ENCODE data around the gene AGBL4.
"Not testable (repeated sequence)": the region's sequence is repeated elsewhere in the genome, so short reads cannot be mapped to it uniquely, and the experiment has no call there.

Gene AGBL4

GRCh38 chr1:49906365-49906764 lies 117.4 kb downstream of the AGBL4 start:
- no peaks in the 10 kb centered on the region for H3K36me3 ChIP-seq (ENCODE audit: insufficient read depth, low read length)
- no peak overlapping the region for H3K9ac ChIP-seq (ENCODE audit: low read depth, low read length)
- H3K27ac ChIP-seq (ENCODE audit: low read depth, low read length), result no peak overlapping the region
- no peaks in the 10 kb centered on the region for H3K4me1 ChIP-seq (ENCODE audit: insufficient read depth, low read length)
- peaks cover 95% of the 10 kb centered on the region for H3K9me3 ChIP-seq (ENCODE audit: insufficient read depth, low read depth, low read length)
- WGBS, result 100% methylated on average over 2 of the region's 3 CpGs
- H3K4me3 ChIP-seq (ENCODE audit: low read length), result no peak overlapping the region
- H3K27me3 ChIP-seq (ENCODE audit: insufficient read depth, low read length), result no peaks in the 10 kb centered on the region

- Histone ChIP-seq H3K4me3 (ENCODE audit: low read length) (no peak overlapping the region), H3K4me1 (ENCODE audit: insufficient read depth, low read length) (no peaks in the 10 kb centered on the region), H3K36me3 (ENCODE audit: insufficient read depth, low read length) (no peaks in the 10 kb centered on the region), H3K27ac (ENCODE audit: low read depth, low read length) (no peak overlapping the region), H3K27me3 (ENCODE audit: insufficient read depth, low read length) (no peaks in the 10 kb centered on the region), H3K9me3 (ENCODE audit: insufficient read depth, low read depth, low read length) (peaks cover 87% of the 10 kb centered on the region), H3K9ac (ENCODE audit: low read depth, low read length) (no peak overlapping the region)
- WGBS, result 89% methylated on average over 4 of the region's 4 CpGs
Measured at GRCh38 chr1:49864581-49864980, 159.2 kb downstream of the AGBL4 start.

- Histone ChIP-seq H3K4me1 (ENCODE audit: insufficient read depth, low read length) (no peaks in the 10 kb centered on the region), H3K9ac (ENCODE audit: low read depth, low read length) (no peak overlapping the region), H3K27ac (ENCODE audit: low read depth, low read length) (no peak overlapping the region), H3K36me3 (ENCODE audit: insufficient read depth, low read length) (no peaks in the 10 kb centered on the region), H3K27me3 (ENCODE audit: insufficient read depth, low read length) (no peaks in the 10 kb centered on the region), H3K4me3 (ENCODE audit: low read length) (no peak overlapping the region), H3K9me3 (ENCODE audit: insufficient read depth, low read depth, low read length) (peaks cover 99% of the 10 kb centered on the region)
Measured at GRCh38 chr1:49854741-49855140, 169.0 kb downstream of the AGBL4 start.

- Histone ChIP-seq H3K27ac (ENCODE audit: low read depth, low read length) (no peak overlapping the region), H3K4me1 (ENCODE audit: insufficient read depth, low read length) (no peaks in the 10 kb centered on the region), H3K9ac (ENCODE audit: low read depth, low read length) (no peak overlapping the region), H3K4me3 (ENCODE audit: low read length) (no peak overlapping the region), H3K27me3 (ENCODE audit: insufficient read depth, low read length) (no peaks in the 10 kb centered on the region), H3K9me3 (ENCODE audit: insufficient read depth, low read depth, low read length) (peaks cover 98% of the 10 kb centered on the region), H3K36me3 (ENCODE audit: insufficient read depth, low read length) (no peaks in the 10 kb centered on the region)
- 97% methylated on average over 2 of the region's 2 CpGs for WGBS
Measured at GRCh38 chr1:49842596-49842995, 181.2 kb downstream of the AGBL4 start.

- no peak overlapping the region for H3K9ac ChIP-seq (ENCODE audit: low read depth, low read length)
- peaks cover 99% of the 10 kb centered on the region for H3K9me3 ChIP-seq (ENCODE audit: insufficient read depth, low read depth, low read length)
- no peak overlapping the region for H3K4me3 ChIP-seq (ENCODE audit: low read length)
- WGBS, result 84% methylated on average over 13 of the region's 13 CpGs
- H3K27ac ChIP-seq (ENCODE audit: low read depth, low read length), result no peak overlapping the region
- no peaks in the 10 kb centered on the region for H3K4me1 ChIP-seq (ENCODE audit: insufficient read depth, low read length)
- H3K36me3 ChIP-seq (ENCODE audit: insufficient read depth, low read length), result no peaks in the 10 kb centered on the region
- H3K27me3 ChIP-seq (ENCODE audit: insufficient read depth, low read length), result no peaks in the 10 kb centered on the region
Measured at GRCh38 chr1:49841767-49842166, 182.0 kb downstream of the AGBL4 start.

- Histone ChIP-seq H3K4me3 (ENCODE audit: low read length) (no peak overlapping the region), H3K9me3 (ENCODE audit: insufficient read depth, low read depth, low read length) (peaks cover 96% of the 10 kb centered on the region), H3K36me3 (ENCODE audit: insufficient read depth, low read length) (no peaks in the 10 kb centered on the region), H3K4me1 (ENCODE audit: insufficient read depth, low read length) (no peaks in the 10 kb centered on the region), H3K27ac (ENCODE audit: low read depth, low read length) (no peak overlapping the region), H3K27me3 (ENCODE audit: insufficient read depth, low read length) (no peaks in the 10 kb centered on the region), H3K9ac (ENCODE audit: low read depth, low read length) (no peak overlapping the region)
- 0% methylated on average over 1 of the region's 1 CpG for WGBS
Measured at GRCh38 chr1:49824261-49824660, 199.5 kb downstream of the AGBL4 start.

GRCh38 chr1:49817681-49818080 lies 206.1 kb downstream of the AGBL4 start:
- Histone ChIP-seq H3K36me3 (ENCODE audit: insufficient read depth, low read length) (no peaks in the 10 kb centered on the region), H3K4me3 (ENCODE audit: low read length) (no peak overlapping the region), H3K9me3 (ENCODE audit: insufficient read depth, low read depth, low read length) (peaks cover 99% of the 10 kb centered on the region), H3K27me3 (ENCODE audit: insufficient read depth, low read length) (no peaks in the 10 kb centered on the region), H3K4me1 (ENCODE audit: insufficient read depth, low read length) (no peaks in the 10 kb centered on the region), H3K9ac (ENCODE audit: low read depth, low read length) (no peak overlapping the region), H3K27ac (ENCODE audit: low read depth, low read length) (no peak overlapping the region)
- WGBS, result no CpG with 5 or more reads among the region's 2 CpGs

GRCh38 chr1:49787013-49787412 lies 236.7 kb downstream of the AGBL4 start:
- peaks cover 91% of the 10 kb centered on the region for H3K9me3 ChIP-seq (ENCODE audit: insufficient read depth, low read depth, low read length)
- H3K4me1 ChIP-seq (ENCODE audit: insufficient read depth, low read length); H3K9ac ChIP-seq (ENCODE audit: low read depth, low read length); H3K36me3 ChIP-seq (ENCODE audit: insufficient read depth, low read length); H3K27ac ChIP-seq (ENCODE audit: low read depth, low read length); H3K4me3 ChIP-seq (ENCODE audit: low read length); H3K27me3 ChIP-seq (ENCODE audit: insufficient read depth, low read length): not testable (repeated sequence)
- WGBS, result 87% methylated on average over 17 of the region's 17 CpGs

- WGBS, result 72% methylated on average over 2 of the region's 3 CpGs
- H3K9me3 ChIP-seq (ENCODE audit: insufficient read depth, low read depth, low read length), result peaks cover 92% of the 10 kb centered on the region
Measured at GRCh38 chr1:49765034-49765433, 258.7 kb downstream of the AGBL4 start.

GRCh38 chr1:49738118-49738517 lies 285.6 kb downstream of the AGBL4 start:
- H3K4me1 ChIP-seq (ENCODE audit: insufficient read depth, low read length); H3K4me3 ChIP-seq (ENCODE audit: low read length); H3K27me3 ChIP-seq (ENCODE audit: insufficient read depth, low read length); H3K36me3 ChIP-seq (ENCODE audit: insufficient read depth, low read length); H3K9ac ChIP-seq (ENCODE audit: low read depth, low read length); H3K27ac ChIP-seq (ENCODE audit: low read depth, low read length): not testable (repeated sequence)
- WGBS, result 91% methylated on average over 9 of the region's 9 CpGs
- peaks cover 48% of the 10 kb centered on the region for H3K9me3 ChIP-seq (ENCODE audit: insufficient read depth, low read depth, low read length)

More at GRCh38 chr1:49765034-49765433, 258.7 kb downstream of the AGBL4 start:
- H3K36me3 ChIP-seq (ENCODE audit: insufficient read depth, low read length), result no peaks in the 10 kb centered on the region
- no peak overlapping the region for H3K27ac ChIP-seq (ENCODE audit: low read depth, low read length)
- no peak overlapping the region for H3K4me3 ChIP-seq (ENCODE audit: low read length)
- no peaks in the 10 kb centered on the region for H3K4me1 ChIP-seq (ENCODE audit: insufficient read depth, low read length)
- no peak overlapping the region for H3K9ac ChIP-seq (ENCODE audit: low read depth, low read length)
- no peaks in the 10 kb centered on the region for H3K27me3 ChIP-seq (ENCODE audit: insufficient read depth, low read length)

GRCh38 chr1:49728377-49728776 lies 295.4 kb downstream of the AGBL4 start:
- WGBS, result 34% methylated on average over 1 of the region's 1 CpG
- Histone ChIP-seq H3K9me3 (ENCODE audit: insufficient read depth, low read depth, low read length) (peaks cover 100% of the 10 kb centered on the region), H3K36me3 (ENCODE audit: insufficient read depth, low read length) (no peaks in the 10 kb centered on the region), H3K4me1 (ENCODE audit: insufficient read depth, low read length) (no peaks in the 10 kb centered on the region), H3K27me3 (ENCODE audit: insufficient read depth, low read length) (no peaks in the 10 kb centered on the region), H3K4me3 (ENCODE audit: low read length) (no peak overlapping the region), H3K27ac (ENCODE audit: low read depth, low read length) (no peak overlapping the region), H3K9ac (ENCODE audit: low read depth, low read length) (no peak overlapping the region)

GRCh38 chr1:49723662-49724061 lies 300.1 kb downstream of the AGBL4 start:
- H3K4me3 ChIP-seq (ENCODE audit: low read length), result 0 out of 2 replicates have a peak overlapping the region, but pooled peaks have one; percentile 8
- no peaks in the 10 kb centered on the region for H3K27me3 ChIP-seq (ENCODE audit: insufficient read depth, low read length)
- no peaks in the 10 kb centered on the region for H3K36me3 ChIP-seq (ENCODE audit: insufficient read depth, low read length)
- H3K27ac ChIP-seq (ENCODE audit: low read depth, low read length), result no peak overlapping the region
- H3K4me1 ChIP-seq (ENCODE audit: insufficient read depth, low read length), result no peaks in the 10 kb centered on the region
- H3K9me3 ChIP-seq (ENCODE audit: insufficient read depth, low read depth, low read length), result peaks cover 100% of the 10 kb centered on the region
- WGBS, result 100% methylated on average over 1 of the region's 1 CpG
- no peak overlapping the region for H3K9ac ChIP-seq (ENCODE audit: low read depth, low read length)
